HL-60/S4 (cell line): ENCODE results near the gene PLCB4.

Experiments
- in situ Hi-C: fragments of 300-500 bp; cut with MboI; formaldehyde crosslinking; loops from 2 replicates; pipeline ENCODE4 v1.14.3; 2022; ENCODE audit warnings: low sequenced_read_pairs

PLCB4 gene

DNA sequence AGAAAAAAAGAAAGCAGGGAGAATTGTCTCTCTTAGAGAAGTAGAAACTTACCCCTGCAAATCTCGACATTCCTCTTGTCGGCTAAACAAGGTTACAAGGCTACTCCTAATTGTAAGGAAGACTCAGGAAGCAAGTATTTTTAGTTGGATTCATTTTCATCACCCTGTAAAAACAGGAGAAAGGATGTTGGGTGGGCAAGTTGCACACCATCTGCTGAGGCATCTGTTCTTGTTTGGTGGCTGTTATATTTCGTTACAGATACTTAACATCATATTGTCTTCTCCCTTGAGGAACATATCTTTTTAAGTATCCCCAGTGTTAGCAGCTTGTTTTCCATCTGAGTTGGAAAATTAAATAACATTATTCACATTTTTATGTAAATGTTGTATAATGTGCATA, 187.5 kb downstream of the PLCB4 start:
- in situ Hi-C loops, result no loop called here

DNA sequence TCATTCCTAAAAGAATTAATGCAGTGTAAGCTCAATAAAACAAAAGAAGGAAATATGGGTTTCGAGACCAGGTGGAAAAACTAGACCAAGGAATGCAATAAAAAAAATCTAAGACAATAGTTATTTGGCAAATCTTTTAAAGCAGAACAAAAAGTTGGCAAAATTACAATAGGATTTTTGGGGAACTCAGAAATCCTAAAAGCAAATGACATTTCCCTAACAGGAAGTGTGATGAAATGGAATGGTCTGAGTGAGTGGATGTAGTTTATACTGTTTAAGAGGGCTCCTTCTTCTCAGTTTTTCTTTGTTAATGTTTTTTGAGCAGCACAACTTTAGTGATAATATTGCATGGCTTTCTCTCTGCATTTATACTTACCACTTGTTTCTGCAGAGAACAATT, 190.0 kb downstream of the PLCB4 start:
- in situ Hi-C loops, result no loop called here

DNA sequence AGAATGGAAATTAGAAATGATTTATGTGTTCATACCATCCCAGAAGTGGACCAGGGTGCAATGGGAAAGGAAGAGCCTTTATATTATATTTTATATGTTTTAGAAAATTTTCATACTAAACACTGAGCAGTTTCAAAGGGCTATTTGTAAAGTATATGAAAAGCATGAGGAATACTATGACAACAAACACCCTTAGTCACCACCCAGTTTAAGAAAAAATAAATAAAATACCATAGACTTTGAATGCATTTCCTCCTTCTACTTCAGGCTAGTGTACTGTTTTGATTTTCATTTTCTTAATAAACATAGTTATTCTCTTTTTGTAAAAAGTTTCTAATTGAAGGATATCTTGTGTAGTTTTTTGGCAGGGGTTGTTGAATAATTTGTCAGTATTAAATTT, 191.1 kb downstream of the PLCB4 start:
- in situ Hi-C loops, result no loop called here

DNA sequence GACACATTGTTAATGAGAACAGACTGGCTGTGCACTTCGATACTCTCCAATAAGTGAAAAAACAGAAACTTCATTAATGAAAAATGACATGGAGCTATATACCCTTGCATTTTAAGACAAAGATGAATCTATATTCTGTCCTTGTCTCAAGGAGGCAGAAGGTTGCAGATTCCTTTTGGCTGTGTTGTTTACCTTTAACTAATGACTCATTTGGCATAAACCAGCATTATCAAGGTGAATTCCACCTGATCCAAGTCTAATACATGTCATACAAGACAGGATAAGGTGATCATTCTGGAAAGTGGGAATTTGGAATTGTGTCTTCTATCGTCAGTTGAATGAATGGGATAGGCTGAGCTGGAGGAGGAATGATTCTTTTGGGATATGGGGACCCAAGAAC, 192.9 kb downstream of the PLCB4 start:
- in situ Hi-C loops, result no loop called here

DNA sequence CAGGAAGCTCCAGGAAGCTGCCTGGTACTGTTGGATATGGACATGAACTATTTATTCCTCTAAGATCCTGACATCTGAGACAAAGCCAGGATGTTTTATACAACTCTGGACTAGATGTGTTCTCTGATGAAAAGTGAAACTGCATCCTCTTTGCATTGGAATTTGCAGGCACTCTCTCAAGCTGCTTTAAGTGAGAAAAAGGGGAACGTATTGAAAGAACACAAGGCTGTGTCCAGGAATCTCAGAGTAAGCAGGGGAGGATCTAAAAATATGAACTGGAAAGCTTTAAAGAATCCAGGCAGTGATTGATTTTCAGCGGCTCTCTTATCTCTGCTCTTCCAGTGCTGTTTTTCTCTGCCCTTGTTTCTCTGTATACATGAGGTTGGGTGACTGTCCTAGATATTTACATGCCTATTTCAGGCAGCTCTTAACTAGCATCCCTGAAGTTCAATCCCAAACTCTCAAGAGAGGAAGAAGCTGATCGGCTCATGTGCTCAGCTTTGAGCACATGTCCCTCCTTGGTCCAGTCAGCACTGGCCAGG, 193.8 kb downstream of the PLCB4 start:
- in situ Hi-C loops, result no loop called here

DNA sequence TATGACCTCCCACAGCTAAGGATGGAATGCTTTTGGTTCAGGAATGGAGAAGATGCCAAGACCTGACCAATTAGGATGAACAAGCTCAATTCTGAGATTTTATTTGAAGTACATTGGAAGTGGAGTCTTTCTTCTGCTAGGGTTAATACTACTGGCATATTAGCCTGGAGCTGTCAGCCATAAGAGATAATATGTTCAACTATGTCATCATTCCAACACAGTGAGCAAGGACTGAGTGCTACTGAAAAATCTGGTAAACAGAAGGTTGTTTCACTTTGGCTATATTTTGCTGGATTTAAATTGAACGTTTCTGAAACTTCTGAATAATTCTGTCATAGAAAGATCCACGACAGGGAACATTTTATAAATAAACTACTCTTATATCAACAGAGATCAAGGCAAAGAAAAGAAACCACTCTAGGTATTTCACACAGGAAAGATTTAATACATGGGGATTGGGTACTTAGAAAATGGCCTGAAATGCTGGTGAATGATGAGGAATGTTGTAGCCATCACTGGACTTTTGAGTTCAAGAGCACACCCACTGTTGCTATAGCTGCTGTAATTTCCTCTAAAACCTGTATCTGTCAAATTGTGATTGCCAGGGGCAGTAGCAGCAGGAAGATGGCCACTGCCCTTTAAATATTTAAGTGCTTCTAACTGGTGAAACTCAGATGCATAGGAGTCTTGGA, 200.5 kb downstream of the PLCB4 start:
- in situ Hi-C loops, result no loop called here

DNA sequence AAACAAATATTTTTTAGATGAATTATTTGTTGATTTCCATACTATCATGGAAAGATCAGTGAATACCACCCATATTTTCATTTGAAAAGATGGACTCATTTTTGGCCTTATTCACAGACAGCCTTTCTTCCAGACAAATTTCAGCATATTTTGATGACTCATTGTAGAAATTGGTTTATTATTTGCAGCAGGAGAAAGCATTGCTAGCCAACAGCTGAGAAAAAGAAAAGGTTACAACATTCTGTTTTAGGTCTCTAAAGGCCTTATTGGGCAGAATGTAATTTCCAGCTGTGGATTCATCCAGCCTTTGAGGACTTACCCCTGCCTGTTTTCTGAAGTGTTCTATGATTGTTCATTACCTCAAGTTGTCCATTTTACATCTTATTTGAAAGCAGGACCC, 201.9 kb downstream of the PLCB4 start:
- in situ Hi-C loops, result no loop called here

DNA sequence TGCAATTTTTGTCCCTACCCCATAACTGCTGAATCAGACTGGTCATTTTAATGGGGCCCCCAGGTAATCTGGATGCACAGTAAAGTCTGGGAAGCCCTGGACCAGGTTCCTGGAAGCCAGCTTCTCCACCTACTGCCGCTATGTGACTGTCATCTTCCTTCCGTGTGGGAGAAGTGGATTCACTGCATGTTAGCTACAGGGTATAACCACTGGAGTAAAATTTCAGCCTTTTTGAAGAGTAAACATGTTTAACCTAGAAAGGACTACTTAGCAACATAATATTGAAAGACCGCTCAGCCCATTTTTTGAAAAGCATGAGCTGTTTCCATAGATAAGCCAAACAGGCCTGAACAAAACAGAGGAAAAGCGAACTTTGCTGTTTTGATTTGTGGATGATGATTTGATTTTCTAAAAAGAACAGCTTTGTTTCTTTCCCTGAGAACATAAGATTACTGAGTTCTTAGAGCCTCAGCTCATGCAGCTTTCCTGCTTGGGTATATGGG, 208.1 kb downstream of the PLCB4 start:
- in situ Hi-C loops, result no loop called here

DNA sequence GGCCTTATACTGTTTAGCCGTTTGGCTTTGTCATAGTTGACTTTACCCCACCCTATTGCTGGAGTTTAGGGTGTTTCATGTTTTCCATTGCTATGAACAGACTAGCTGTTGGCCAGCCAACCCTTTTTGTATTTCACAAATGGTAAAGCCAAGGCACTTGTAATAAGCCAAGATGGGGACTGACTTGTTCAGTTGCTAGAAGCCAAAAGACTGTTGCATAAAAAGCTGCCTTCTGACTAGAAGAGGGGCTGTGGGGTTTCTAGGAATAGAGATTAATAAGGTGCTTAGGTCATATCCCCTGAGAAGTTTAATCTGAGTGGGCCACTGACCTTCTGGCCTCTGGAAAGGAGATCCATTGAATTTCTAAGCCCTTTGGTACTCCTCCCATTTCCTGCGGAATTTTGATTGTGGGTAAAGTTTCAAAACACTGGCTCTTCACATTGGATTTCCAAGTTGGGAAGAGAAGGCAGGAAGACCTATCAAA, 211.1 kb downstream of the PLCB4 start:
- in situ Hi-C loops, result no loop called here

DNA sequence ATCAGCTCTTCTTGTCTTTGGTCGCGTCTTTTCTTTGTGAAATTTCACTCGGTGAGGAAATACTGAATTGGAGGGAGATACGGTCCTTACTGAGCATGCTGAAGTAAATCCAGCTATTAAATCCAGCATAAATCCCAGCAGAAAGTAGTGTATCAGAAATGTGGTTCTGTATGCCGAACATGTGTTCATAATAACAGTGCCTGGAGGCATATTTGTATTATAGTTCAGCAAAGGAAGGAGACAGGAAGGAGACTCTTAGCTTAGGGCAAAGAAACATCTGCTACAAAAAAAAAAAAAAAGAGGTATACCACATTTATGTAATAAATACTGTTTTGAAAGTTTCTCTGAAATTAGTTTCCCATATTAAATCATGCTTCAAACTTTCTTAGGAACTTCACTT, 211.8 kb downstream of the PLCB4 start:
- in situ Hi-C loops, result no loop called here

DNA sequence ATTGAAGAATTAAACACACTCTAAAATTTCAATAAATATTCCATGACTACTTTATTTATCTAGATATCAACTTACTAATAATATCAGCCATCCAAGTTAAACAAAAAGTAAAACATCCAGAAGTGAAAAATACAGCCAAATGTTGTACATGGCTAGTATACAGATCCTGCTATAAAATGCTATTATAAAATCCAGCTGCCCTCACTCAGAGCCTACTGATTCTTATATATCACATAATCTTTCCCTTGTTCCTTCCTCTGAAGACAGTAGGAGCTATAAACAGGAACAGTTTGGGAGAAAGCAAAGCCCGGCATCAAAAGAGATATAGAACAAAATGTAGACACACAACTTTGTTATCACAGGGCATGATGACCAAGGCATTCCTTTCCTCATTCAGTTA, 212.9 kb downstream of the PLCB4 start:
- in situ Hi-C loops, result no loop called here

DNA sequence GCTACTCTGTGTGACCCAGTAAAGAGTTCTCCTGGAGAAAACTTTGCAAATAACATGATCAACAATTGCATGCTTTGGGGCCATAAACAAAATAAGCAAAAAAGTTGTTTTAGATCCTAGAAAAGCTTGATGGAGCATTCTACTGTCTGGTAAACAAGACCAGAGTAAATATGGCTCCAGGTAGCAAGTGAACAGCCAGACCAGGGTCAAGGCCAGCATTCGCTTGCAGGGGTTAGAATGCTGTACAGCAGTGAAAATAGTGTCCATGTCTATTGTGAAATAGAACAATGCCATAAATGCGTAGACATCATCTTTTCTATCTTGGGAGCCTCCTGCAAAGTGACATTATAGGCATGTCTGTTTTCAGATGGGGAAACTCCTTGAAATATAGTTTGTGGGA, 216.7 kb downstream of the PLCB4 start:
- in situ Hi-C loops, result no loop called here

DNA sequence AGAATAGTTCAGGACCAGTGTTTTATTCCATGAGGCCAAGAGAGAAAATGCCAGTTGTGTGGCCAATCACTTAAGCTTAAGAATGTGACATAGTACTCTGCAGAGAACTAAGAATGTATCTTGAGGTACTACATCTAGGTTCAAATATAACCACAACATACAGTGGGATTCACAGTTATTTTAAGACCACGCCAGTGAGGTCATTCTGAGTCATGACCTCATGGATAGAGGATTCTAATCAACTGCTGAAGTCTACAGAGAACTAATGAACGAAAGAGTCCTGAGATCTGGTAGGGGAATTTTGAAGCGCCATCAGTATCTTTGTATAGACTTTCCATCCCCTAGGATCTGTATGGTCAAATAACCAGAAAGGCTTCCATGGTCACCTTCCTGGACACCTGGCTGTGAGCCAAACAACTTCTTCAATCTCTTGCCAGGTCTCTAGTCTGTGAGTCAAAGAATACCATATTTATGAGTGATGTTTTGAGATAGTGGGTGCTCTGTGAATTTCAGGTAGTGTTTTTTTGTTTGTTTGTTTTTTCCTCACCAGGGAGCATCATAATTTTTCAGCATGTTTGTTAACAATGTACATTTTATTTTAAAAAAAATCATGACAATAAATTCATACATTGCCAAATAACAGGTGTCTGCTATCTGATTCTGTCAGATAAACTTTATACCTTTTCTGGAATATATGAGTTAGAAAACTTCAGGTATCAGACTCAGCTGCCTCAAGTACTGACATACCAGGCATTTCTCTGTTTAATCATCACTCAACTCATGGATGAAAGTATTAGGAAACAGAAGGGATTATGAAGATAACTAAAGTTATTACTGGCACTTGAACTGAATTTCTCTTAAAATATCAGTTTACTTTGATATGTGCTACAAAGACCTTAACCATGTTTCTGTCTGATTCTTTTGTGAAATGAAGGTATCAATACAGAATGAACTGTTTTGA, 217.9 kb downstream of the PLCB4 start:
- in situ Hi-C loops, result no loop called here

DNA sequence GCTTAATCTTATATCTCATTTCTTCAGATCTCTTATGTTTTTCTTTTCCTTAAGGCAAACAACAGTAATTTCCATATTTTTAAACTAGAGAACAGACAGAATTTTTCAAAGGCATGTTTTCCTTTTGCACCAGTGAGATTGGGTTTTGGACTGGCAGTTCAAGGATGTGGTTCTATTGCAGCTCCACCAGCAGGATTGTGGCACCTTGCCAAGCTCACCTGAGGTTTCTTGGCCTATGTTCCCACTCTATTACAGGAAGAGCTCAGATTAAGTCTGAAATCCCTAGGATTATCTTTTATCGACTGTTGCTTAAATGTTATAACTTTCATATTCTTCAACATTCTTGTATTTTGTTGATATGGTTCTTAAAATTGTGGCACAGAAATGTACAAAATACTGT, 218.9 kb downstream of the PLCB4 start:
- in situ Hi-C loops, result no loop called here

DNA sequence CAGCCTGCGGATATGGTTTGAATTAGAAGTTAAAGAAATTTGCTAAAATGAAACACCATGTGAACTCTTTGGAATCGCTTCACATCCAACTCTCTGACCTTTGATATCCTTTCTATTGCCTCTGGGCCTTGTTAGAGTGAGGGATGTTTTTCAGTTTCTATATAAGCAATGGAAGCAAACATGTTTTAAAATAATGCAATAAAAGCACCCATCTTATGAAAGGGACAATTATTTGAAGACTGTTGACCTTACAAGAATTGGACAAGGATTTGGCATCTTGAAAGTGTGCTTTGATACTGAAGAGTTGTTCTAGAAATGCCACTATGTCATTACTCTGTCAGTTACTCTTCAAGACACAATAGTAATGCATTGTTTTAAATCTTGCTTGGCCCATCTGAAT, 221.4 kb downstream of the PLCB4 start:
- in situ Hi-C loops, result no loop called here

DNA sequence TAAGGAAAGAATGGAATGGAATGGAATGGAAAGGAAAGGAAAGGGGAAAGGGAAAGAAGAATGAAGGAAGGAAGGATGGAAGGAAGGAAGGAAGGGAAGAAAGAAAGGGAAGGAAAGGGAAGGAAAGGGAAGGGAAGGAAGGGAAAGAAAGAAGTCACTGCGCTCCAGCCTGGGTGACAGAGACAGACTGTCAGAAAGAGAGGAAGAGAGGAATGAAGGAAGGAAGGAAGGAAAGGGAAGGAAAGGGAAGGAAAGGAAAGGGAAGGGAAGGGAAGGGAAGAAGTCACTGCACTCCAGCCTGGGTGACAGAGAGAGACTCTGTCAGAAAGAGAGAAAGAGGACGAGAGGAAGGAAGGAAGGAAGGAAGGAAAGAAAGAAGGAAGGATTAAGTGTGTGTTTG, 224.3 kb downstream of the PLCB4 start:
- in situ Hi-C loops, result no loop called here

DNA sequence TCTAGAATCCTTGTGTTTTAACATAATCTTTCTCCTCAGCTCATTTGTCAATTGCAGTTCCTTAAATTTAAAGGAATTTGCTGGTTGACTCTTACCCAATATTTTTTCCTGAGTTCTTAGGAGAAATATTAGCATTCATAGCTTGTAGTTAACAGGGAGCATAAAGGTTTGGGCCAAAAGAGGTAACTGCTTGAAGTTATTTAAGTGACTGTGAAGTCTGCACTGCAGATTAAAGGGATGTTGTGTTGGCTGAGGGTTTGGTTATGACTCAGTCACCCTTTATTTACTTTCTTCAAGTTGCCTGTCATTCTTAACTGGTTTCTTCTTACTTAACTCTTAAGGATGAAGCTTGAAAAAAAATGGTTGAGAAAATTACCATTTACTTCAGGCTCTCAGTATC, 225.2 kb downstream of the PLCB4 start:
- in situ Hi-C loops, result no loop called here

DNA sequence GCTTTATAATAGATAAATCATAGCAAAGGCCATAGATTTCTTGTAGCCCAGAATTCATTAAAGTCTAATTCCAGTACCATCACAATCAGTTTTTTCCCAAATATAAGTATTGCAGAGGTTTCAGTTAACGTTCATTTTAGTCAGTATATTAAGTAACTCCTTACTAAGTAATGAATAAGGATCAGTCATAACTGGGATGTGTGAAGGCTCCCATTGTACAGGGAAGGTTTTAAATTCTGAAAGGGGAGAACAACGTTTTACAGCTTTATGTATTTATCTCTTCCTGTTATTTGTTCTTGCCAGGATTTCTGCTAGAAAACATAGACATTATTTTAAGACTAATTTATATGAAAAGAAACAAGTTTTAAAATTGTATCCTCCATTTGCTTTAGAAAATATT, 230.0 kb downstream of the PLCB4 start:
- in situ Hi-C loops, result no loop called here

DNA sequence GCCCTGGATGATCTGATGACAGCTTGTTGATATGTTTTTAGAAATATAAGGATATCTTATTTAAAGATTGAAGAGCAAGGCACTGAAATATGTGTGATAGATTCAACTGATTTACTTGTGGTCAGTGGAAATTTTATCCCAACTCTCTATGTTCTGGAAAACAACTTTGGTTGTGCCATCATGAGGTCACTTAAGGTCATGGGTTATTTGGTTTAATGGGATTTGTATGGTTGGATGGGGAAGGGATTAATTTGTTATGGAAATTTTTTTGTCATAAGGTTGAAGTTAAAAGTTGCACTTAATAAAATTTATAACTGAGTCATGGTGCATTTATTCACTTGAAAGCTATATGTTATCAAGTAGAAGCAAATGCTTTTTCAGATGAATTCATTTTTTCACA, 231.2 kb downstream of the PLCB4 start:
- in situ Hi-C loops, result no loop called here

DNA sequence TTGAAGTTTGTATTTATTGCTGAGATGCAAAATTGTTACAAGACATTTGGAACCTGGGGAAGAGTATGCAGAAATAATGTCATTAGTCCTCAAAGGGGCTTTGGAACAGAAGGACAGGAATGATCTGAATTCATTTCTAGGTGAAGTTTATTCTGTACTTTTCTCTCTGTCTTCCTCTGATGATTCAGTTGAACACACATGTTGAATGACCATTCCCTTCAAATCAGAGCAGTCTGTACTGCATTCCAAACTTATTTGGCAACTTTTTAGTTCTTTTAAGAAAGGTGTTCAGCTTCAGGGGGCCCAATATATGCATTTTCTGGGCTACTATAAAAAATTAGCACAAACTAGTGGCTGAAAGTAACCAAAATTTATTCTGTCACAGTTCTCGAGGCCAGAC, 231.6 kb downstream of the PLCB4 start:
- in situ Hi-C loops, result no loop called here
